Epithelial cell of esophagus (primary cell): ENCODE measurements around the gene STOX2.

ENCODE experiments used
- DNase-seq: peaks from one replicate; pipeline ENCODE4 v3.0.0; 2010; ENCODE audit warnings: low read depth
- H3K4me3 ChIP-seq: 2 replicates; pipeline ENCODE4 v1.5.1; 2011; ENCODE audit warnings: mild to moderate bottlenecking, low read length, control low read depth
- CTCF ChIP-seq: IDR thresholded peaks from 2 replicates; pipeline ENCODE4 v1.5.1; 2011; ENCODE audit warnings: low read depth, mild to moderate bottlenecking, low read length, control low read depth, inconsistent platforms; ENCODE audit not compliant: insufficient read depth; ENCODE audit errors: missing control alignments

Gene STOX2

GRCh38 chr4:183962419-183962818, 57.3 kb downstream of the STOX2 start:
- H3K4me3 ChIP-seq, result no peak overlapping the region
- DNase-seq, result no peak
- TF ChIP-seq CTCF, result no peak

- DNase-seq, result no peak
- no peak for TF ChIP-seq CTCF
- no peak overlapping the region for H3K4me3 ChIP-seq
Measured at GRCh38 chr4:183966371-183966770, 61.3 kb downstream of the STOX2 start.

- no peak for DNase-seq
- no peak overlapping the region for H3K4me3 ChIP-seq
- TF ChIP-seq CTCF, result no peak
Measured at GRCh38 chr4:183967266-183967665, 62.2 kb downstream of the STOX2 start.

GRCh38 chr4:183968502-183968901, 63.4 kb downstream of the STOX2 start:
- no peak overlapping the region for H3K4me3 ChIP-seq
- no peak for TF ChIP-seq CTCF
- no peak for DNase-seq

GRCh38 chr4:183968931-183969330, 63.8 kb downstream of the STOX2 start:
- DNase-seq, result no peak
- H3K4me3 ChIP-seq, result no peak overlapping the region
- TF ChIP-seq CTCF, result no peak

- no peak for DNase-seq
- H3K4me3 ChIP-seq, result no peak overlapping the region
- TF ChIP-seq CTCF, result no peak
Measured at GRCh38 chr4:183969596-183969995, 64.5 kb downstream of the STOX2 start.

- H3K4me3 ChIP-seq, result no peak overlapping the region
- TF ChIP-seq CTCF, result no peak
- no peak for DNase-seq
Measured at GRCh38 chr4:183971929-183972490, 66.9 kb downstream of the STOX2 start.
